Measurements from ENCODE around the gene PTPN3. TPM values are rescaled to one million over a fixed set of nuclear protein-coding genes. Genes with fewer than 3 reads are reported as not detected.

Gene PTPN3
- total RNA-seq, 4 donors from 2014 or later = 0.29 to 5.5 (median 2.1) TPM

DNA sequence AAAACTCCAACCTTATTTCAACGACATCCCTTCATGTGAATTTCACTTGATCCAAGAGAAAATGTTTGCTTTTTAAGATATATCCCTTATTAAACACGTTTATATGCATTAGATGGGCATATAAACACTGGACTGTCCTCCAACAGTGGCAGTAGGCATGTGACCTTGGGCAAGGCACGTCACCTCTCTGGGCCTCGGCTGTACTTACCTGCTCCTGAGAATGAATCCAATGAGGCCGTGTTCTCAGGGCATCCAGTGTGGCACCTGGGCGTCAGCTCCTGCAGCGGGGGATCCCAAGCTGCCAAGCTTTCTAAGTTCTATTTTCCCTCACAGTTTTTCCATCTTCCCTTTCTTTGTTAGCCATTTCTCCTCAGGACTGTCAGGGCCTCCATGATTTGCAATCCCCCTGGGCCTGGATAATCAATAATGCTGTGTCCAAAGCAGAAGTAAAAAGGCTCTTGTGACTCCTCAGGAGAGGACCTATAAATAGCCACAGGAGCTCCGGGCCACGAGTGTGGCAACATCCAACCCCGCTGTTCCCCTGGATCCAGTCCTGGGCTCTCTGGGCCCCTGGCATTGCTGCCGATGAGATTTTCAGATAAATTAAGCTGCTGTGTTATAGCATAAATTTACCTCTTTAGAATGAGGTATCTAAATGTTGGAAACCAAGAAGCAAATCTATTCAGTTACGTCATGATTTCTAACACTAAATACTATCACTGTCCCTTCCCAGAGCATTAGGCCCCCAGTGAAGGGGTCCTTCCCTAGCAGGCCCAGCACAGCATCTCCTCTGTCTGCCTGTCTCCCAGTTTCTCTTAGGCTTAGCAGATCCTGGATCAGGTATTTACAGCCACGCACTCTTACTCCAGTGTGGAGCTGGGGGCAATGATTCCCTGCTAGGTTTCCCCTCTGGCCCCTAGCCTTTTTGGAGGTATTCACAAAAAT, 76.8 kb downstream of the PTPN3 start:
- Histone ChIP-seq H3K27me3 (no peaks in the 10 kb centered on the region), H3K4me1 (no peaks in the 10 kb centered on the region), H3K36me3 (no peaks in the 10 kb centered on the region), H3K9me3 (no peaks in the 10 kb centered on the region), H3K4me3 (no peak overlapping the region), H3K27ac (no peak overlapping the region)
- intact Hi-C loops (cut with DNase I; ENCODE audit: low total_unique reads) = no loop called here
- DNase-seq = no peak
- TF ChIP-seq POLR2A (IDR thresholded peaks at IDR 0.05) = no peak
- TF ChIP-seq, protein P1, sequence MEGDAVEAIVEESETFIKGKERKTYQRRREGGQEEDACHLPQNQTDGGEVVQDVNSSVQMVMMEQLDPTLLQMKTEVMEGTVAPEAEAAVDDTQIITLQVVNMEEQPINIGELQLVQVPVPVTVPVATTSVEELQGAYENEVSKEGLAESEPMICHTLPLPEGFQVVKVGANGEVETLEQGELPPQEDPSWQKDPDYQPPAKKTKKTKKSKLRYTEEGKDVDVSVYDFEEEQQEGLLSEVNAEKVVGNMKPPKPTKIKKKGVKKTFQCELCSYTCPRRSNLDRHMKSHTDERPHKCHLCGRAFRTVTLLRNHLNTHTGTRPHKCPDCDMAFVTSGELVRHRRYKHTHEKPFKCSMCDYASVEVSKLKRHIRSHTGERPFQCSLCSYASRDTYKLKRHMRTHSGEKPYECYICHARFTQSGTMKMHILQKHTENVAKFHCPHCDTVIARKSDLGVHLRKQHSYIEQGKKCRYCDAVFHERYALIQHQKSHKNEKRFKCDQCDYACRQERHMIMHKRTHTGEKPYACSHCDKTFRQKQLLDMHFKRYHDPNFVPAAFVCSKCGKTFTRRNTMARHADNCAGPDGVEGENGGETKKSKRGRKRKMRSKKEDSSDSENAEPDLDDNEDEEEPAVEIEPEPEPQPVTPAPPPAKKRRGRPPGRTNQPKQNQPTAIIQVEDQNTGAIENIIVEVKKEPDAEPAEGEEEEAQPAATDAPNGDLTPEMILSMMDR (IDR thresholded peaks at IDR 0.05) = no peak

DNA sequence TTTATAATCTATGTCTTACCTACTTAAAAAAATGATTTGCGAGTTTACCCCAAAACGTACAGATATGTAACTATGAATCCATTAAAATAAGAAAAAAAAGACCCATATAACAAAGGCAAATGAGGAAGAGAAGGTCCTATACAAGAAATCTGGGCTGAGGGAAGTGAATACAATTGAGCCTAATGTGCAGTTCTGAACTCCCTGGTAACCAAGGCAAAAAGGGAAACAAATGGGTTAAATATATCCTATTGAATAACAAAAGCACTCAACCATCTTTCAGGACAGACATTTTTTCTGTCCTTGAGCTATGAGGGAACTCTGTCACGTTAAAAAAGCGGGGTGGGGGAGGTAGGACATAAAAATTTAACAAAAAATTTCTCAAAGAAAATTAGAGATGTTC, 78.6 kb downstream of the PTPN3 start:
- no peak overlapping the region for H3K27ac ChIP-seq
- no peaks in the 10 kb centered on the region for H3K27me3 ChIP-seq
- H3K4me1 ChIP-seq = no peaks in the 10 kb centered on the region
- no peak overlapping the region for H3K4me3 ChIP-seq
- no peaks in the 10 kb centered on the region for H3K9me3 ChIP-seq
- no peaks in the 10 kb centered on the region for H3K36me3 ChIP-seq
- DNase-seq = no peak
- intact Hi-C loops (cut with DNase I; ENCODE audit: low total_unique reads) = no loop called here
- TF ChIP-seq, protein P1 (IDR thresholded peaks at IDR 0.05) = no peak
- no peak for TF ChIP-seq POLR2A (IDR thresholded peaks at IDR 0.05)

DNA sequence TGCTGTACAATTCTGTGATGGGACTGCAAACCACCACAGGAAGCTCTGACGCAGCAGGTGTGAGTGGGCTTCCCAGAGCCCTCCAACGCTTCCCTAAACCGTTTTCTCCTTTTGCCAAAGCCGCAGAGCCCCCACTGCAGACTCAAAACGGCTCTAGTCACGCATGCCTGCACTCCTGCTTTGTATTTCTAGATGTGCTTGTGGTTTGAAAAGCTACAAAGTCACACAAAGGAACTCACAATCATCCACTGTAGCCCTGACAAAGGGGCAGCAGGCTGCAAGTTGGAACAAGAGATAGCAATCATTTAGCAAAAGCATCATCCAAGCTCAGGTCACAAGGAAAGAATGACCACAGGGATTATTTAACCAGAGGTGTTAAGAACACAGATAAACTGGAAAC, 79.3 kb downstream of the PTPN3 start:
- Histone ChIP-seq H3K27me3 (no peaks in the 10 kb centered on the region), H3K4me3 (no peak overlapping the region), H3K4me1 (no peaks in the 10 kb centered on the region), H3K27ac (no peak overlapping the region), H3K9me3 (no peaks in the 10 kb centered on the region), H3K36me3 (no peaks in the 10 kb centered on the region)
- no peak for DNase-seq
- intact Hi-C loops (cut with DNase I; ENCODE audit: low total_unique reads) = no loop called here
- TF ChIP-seq POLR2A (IDR thresholded peaks at IDR 0.05) = no peak

DNA sequence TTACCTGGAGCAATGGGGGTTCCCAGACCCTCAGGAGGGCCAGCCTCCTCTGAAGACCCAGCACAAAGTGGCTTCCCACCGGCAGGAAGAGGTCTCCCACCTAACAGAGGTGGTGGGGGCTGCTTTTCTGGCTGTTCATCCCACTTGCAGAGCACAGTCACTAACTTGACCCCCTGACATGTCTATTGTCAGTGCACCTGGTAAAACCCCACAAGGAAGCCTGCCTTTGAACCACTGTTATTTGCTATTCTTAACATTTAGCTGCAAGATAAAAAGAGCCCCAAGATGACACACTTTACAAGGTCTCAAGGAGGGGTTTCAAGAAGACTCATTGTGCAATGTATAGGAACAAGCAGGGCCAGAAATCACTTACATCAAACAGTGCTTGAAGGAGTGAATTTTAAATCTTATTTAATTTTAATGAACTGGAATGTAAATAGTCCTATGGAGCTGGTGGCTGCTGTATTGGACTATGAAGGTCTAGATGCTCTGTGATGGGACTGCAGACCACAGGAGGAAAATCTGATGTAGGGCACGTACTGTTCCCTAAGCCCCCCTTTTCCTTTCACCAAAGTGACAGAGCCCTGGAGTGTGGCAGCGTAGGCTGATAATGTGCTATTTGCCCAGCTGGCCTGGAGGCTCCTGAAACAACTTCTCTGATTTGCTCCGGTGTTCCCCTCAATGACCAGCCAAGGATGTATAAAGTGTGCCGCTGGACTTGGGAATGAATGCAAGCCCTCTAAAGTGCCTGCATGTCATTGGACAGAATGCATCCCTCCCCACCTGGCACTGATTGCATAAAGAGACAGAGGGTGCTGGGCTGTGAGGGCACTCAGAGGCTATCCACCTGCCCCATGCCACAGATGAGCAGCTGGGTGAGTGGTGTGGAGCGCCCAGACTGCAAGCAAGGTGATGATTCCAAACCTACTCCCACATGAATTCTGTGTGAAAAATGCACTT, 80.2 kb downstream of the PTPN3 start:
- Histone ChIP-seq H3K4me1 (no peaks in the 10 kb centered on the region), H3K36me3 (no peaks in the 10 kb centered on the region), H3K4me3 (no peak overlapping the region), H3K27ac (no peak overlapping the region), H3K27me3 (no peaks in the 10 kb centered on the region), H3K9me3 (no peaks in the 10 kb centered on the region)
- intact Hi-C loops (cut with DNase I; ENCODE audit: low total_unique reads) = no loop called here
- no peak for DNase-seq
- TF ChIP-seq, protein P1 (IDR thresholded peaks at IDR 0.05) = no peak
- TF ChIP-seq POLR2A (IDR thresholded peaks at IDR 0.05) = no peak

DNA sequence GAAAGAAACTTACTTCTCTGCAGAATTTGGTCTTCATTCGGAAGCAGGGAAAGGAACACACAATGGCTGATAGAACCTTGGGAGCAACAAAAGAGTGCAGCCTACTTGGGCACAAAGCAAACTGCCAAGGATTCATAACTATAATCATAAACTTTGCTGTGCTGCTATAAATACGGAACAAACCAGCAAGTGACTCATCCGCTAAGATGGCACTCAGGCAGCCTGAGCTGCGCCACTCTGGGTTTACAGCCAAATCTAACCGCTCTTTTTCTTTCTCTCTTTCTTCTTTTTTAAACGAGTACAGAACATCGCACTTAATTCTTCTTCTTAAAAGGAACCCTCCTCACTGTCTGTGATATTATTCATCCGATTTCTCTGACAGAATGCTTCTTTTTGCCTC, 81.1 kb downstream of the PTPN3 start:
- intact Hi-C loops (cut with DNase I; ENCODE audit: low total_unique reads) = no loop called here
- no peaks in the 10 kb centered on the region for H3K36me3 ChIP-seq
- no peak for DNase-seq
- TF ChIP-seq, protein P1 (IDR thresholded peaks at IDR 0.05) = no peak
- TF ChIP-seq POLR2A (IDR thresholded peaks at IDR 0.05) = no peak
- H3K9me3 ChIP-seq = no peaks in the 10 kb centered on the region
- no peaks in the 10 kb centered on the region for H3K4me1 ChIP-seq
- no peak overlapping the region for H3K4me3 ChIP-seq
- H3K27ac ChIP-seq = no peak overlapping the region
- no peaks in the 10 kb centered on the region for H3K27me3 ChIP-seq
